Stimulated activated CD4-positive, alpha-beta T cell treated with anti-CD3 and anti-CD28 coated beads, Interleukin-2, amount 100 ng/mL, for 4 hours (primary cell): ENCODE data around the gene BEST4.
"Not testable (repeated sequence)": the region's sequence is repeated elsewhere in the genome, so short reads cannot be mapped to it uniquely, and the experiment has no call there.

ENCODE experiments used
- DNase-seq: peaks from one replicate; pipeline ENCODE4 v3.0.0-alpha.2; 2020; ENCODE audit warnings: low read depth

BEST4 gene

GRCh38 chr1:44819608-44820327, 31.8 kb upstream of the BEST4 start:
- DNase-seq: peak; percentile 58

GRCh38 chr1:44819196-44819607, 31.2 kb upstream of the BEST4 start:
- DNase-seq: no peak

GRCh38 chr1:44817771-44818495, 30.0 kb upstream of the BEST4 start:
- DNase-seq: no peak

GRCh38 chr1:44817307-44817706, 29.3 kb upstream of the BEST4 start:
- DNase-seq: no peak

- not testable (repeated sequence) for DNase-seq
Measured at GRCh38 chr1:44815926-44816325, 28.0 kb upstream of the BEST4 start.

GRCh38 chr1:44812822-44813543, 25.0 kb upstream of the BEST4 start:
- no peak for DNase-seq

GRCh38 chr1:44811234-44811633, 23.3 kb upstream of the BEST4 start:
- DNase-seq: no peak

DNA sequence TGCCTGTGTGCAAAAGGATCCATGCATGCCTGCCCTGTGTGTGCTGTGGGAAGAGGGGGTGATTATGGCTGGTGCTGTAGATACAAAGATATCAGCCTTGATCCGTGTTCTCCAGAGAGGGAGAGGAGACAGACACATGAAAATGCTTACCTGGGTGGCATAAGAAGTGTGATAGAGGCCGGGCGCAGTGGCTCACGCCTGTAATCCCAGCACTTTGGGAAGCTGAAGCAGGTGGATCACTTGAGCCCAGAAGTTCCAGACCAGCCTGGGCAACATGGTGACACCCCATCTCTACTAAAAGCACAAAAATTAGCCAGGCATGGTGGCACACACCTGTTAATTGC, 22.8 kb upstream of the BEST4 start:
- not testable (repeated sequence) for DNase-seq

DNA sequence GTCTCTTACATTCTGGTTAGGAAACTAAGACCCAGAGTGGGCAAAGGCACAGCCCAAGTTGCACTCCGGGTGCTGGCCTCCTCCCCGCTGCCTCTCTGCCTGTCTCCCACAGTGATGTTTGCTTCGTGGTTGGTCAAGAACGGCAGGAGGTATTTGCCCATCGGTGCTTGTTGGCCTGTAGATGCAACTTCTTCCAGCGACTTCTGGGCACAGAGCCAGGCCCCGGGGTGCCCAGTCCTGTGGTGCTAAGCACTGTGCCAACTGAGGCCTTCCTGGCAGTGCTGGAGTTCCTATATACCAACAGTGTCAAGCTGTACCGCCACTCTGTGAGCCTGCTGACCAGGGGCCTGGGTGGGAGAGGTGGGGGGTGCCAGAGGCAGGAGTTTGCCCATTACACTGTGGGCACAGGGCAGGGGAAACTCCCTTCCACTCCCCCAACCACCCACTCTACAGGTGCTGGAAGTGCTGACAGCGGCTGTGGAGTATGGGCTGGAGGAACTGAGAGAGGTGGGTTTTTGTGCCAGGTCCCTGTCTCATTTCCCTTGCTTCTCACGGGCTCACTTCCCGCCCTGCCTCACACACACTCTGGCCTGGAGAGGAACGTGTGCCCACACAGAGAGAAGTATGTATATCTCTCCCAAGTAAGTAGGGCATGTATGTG, 22.3 kb upstream of the BEST4 start:
- DNase-seq: peak; percentile 40

DNA sequence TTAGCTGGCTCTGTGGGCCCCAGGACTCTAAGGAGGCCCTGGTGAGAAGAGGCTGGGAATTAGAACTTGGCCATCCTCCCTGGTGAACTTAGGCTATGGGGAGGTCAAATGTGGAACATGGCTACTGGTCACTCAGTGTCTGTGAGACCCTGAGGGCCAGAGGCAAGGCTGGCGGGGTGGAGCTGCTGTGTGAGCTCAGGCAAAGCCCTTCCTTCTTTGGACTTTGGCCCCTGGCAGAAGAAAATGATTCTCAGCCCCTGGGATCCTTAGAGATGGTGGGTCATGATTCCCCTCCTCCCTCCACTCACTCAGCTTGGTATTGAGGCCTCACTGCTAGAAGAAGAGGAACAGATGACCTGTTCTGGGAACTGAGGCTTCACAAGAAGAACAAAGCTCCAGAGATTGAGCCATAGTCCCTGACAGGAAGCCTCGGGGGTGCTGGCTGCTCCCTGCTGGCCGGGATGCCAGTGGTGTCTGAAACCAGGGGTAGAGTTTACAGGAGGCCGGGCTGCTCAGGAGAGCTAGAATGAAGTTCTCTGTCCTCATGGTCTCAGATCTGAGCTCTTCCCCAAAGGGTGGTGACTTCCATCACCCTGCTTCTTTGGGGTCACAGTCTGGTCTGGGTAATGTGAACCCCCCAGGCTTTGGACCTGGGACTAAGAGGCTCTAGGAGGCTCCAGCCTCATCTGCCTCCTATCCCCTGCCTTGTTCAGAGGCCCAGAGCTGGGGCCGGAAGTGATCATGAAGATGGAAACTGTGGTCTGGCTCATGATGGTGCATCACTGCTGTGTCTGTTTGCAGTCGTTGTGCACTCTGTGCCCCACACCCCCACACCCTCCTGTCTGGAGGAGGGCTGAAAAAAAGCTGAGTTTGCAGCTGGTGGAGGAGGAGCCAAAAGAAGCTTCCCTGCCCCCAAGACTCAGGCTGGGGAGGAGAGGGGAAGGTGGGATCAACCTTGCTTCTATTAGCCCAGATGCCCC, 21.3 kb upstream of the BEST4 start:
- DNase-seq: peak; percentile 89

GRCh38 chr1:44808063-44808937, 20.3 kb upstream of the BEST4 start, which contains the start of gene BTBD19:
BTBD19 (plus strand) TSS chr1:44808523; CDS start chr1:44808821, 298 bp downstream.
- DNase-seq: peak; percentile 78

DNA sequence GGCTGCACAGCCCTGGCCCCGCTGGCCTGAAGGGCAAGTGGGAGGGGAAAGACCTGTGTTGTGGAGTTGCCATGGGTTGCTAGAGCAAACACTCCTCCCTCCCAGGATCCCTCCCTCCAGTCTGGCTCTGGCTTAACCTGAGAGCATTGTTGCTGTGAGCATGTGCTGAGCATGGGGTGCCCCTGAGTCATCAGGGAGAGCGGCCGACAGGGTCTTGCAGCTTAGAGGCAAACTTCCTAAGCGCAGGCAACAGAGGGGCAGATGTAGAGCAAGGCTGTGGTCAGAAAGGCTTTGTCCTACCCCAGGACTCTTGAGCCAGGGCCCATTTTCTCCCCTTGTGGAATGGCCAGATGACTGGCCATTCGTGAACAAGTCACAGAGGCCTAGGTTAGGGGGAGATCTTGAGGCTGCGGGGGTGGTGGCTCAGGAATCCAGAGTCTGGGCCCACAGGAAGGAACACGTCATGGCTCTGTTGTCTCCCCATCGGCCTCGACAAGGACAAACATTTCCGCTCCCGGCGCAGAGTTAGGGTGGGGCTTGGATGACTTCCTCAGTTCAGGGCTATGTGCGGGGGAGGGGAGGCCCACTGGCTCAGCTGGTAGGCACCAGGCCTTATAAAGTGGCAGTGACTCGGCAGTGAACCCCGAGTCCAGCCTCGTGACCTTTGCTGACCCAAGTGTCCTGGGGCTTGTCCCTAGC, 19.5 kb upstream of the BEST4 start:
- DNase-seq: peak; percentile 82

DNA sequence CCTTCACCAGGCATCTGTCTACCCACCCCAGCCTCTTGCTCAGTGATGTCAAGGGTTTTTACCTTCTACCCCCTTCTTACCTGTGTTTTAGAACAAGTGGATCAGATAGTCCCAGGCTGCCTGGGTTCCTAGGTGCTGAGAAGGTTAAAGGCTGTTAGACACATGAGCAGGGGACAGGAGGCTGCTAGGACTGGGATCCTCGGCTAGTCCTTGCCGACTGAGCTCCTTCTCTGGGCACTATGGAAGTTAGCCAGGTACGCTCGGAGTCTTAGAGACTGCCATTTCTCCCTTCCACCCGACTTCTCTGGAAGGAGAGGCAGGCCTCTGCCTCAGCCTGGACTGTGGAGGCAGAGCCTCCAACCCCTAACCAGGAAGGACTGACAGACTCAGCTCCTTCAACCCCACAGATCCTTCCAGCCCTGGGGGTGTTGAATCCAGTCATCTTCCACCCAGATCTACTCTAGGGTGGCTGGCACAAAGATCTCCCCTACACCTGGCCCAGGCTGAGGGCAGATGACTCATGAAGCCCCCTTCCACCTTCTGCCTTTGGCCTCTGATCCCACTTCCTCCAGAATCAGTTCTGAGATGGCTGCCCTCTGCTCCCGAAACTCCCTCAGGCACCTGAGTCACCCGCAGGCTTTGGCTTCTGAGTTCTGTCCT, 18.9 kb upstream of the BEST4 start, which contains the start of gene DYNLT4:
TSS of gene DYNLT4 (minus strand) at position 648 of the 660 bp plus-strand sequence. CDS start 683 bp downstream, outside the sequence.
- no peak for DNase-seq

GRCh38 chr1:44806025-44806703, 18.2 kb upstream of the BEST4 start:
- DNase-seq: no peak

DNA sequence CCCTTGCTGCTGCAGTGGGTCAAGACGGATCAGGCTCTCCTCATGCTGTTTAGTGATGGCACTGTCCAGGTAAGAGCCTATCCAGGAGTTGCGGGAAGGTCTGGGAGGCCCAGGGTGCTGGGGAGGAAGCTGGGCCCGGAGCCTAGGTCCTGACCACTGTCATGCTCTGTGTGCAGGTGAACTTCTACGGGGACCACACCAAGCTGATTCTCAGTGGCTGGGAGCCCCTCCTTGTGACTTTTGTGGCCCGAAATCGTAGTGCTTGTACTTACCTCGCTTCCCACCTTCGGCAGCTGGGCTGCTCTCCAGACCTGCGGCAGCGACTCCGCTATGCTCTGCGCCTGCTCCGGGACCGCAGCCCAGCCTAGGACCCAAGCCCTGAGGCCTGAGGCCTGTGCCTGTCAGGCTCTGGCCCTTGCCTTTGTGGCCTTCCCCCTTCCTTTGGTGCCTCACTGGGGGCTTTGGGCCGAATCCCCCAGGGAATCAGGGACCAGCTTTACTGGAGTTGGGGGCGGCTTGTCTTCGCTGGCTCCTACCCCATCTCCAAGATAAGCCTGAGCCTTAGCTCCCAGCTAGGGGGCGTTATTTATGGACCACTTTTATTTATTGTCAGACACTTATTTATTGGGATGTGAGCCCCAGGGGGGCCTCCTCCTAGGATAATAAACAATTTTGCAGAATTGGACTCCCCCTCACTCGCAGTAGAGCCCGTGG, 17.5 kb upstream of the BEST4 start:
- no peak for DNase-seq

DNA sequence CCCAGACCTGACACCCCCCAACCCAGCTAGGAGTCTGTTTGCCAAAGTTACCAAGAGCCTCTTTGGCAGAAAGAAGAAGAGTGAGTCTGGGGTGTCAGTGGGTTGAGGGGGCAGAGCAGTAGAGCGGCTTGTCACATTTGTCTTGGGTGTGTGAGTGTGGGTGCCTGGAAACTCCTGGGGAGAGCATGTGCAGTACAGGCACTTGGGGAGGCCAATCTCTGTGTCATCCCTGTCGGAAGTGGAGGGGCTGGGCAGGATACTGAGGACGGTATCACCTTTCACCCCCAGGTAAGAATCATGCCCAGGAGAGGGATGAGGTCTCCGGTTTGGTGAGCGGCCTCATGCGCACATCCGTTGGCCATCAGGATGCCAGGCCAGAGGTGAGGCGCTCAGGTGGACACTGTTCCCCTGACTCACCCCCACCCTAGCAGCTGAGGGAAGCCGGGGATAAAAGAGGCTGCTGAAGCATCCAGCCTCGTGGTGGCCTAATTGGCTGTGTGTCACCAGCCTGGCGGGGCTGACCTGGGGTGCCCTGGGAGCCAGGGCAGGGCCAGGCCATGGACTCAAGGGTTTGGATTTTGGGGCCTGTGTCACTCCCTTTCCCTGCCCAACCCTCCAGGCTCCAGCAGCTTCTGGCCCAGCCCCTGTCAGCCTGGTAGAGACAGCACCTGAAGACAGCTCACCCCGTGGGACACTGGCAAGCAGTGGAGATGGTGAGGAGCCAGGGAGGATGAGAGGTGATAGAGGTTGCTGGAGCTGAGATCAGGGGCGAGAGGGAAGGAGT, 15.5 kb upstream of the BEST4 start:
- DNase-seq: no peak

DNA sequence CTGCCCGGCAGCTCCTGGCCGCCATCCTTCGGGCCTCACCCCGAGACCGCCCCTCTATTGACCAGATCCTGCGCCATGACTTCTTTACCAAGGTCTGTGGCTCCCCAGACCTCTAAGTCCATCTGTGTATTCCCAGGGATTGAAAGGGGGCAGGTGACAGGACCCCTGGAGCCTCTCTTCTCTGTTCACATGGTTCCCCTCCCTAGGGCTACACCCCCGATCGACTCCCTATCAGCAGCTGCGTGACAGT, 15.0 kb upstream of the BEST4 start:
- DNase-seq: no peak
